HG02938 (cell line): ENCODE measurements around the gene TP53I11.

ENCODE experiments used
- ATAC-seq: cut with Tn5 transposase; IDR thresholded peaks from one replicate; pipeline ENCODE4 v1.9.1; 2021; ENCODE audit warnings: mild to moderate bottlenecking, moderate library complexity; ENCODE audit not compliant: unreplicated experiment

Gene TP53I11

GRCh38 chr11:44892843-44893242, 57.8 kb downstream of the TP53I11 start:
- ATAC-seq: no peak

GRCh38 chr11:44889266-44889665, 61.4 kb downstream of the TP53I11 start:
- no peak for ATAC-seq

GRCh38 chr11:44887636-44888035, 63.0 kb downstream of the TP53I11 start:
- no peak for ATAC-seq

GRCh38 chr11:44886790-44887140, 63.9 kb downstream of the TP53I11 start:
- ATAC-seq: no peak

GRCh38 chr11:44885919-44886789, 64.5 kb downstream of the TP53I11 start:
- no peak for ATAC-seq

- ATAC-seq: no peak
Observed at GRCh38 chr11:44885065-44885810, 65.4 kb downstream of the TP53I11 start.

GRCh38 chr11:44884056-44884455, 66.6 kb downstream of the TP53I11 start:
- no peak for ATAC-seq

GRCh38 chr11:44883277-44883676, 67.4 kb downstream of the TP53I11 start:
- ATAC-seq: no peak
